T-helper 9 cell (primary cell): ENCODE measurements around the gene POMP.
"Not testable (repeated sequence)": the region's sequence is repeated elsewhere in the genome, so short reads cannot be mapped to it uniquely, and the experiment has no call there.

Experiments used
- DNase-seq: peaks from one replicate; pipeline ENCODE4 v3.0.0-alpha.2; 2020

Gene POMP

GRCh38 chr13:28638756-28639155, 20.2 kb upstream of the POMP start:
- DNase-seq, result no peak

GRCh38 chr13:28640861-28641599, 17.9 kb upstream of the POMP start:
- DNase-seq, result no peak

GRCh38 chr13:28641600-28641926, 17.4 kb upstream of the POMP start:
- no peak for DNase-seq

GRCh38 chr13:28650284-28650683, 8.6 kb upstream of the POMP start:
- DNase-seq, result no peak

- DNase-seq, result no peak
Observed at GRCh38 chr13:28651810-28652401, 7.0 kb upstream of the POMP start.

GRCh38 chr13:28653111-28653510, 5.8 kb upstream of the POMP start:
- DNase-seq, result no peak

- no peak for DNase-seq
Observed at GRCh38 chr13:28654276-28654675, 4.7 kb upstream of the POMP start.

- no peak for DNase-seq
Observed at GRCh38 chr13:28655561-28655960, 3.4 kb upstream of the POMP start.

GRCh38 chr13:28657784-28658538, 969 bp upstream of the POMP start:
- no peak for DNase-seq

- no peak for DNase-seq
Observed at GRCh38 chr13:28658539-28658795, 463 bp upstream of the POMP start.

GRCh38 chr13:28659621-28659970, 666 bp downstream of the POMP start:
- no peak for DNase-seq

GRCh38 chr13:28666897-28667488, 8.1 kb downstream of the POMP start:
- no peak for DNase-seq

- no peak for DNase-seq
Observed at GRCh38 chr13:28671126-28671792, 12.3 kb downstream of the POMP start.

- no peak for DNase-seq
Observed at GRCh38 chr13:28678809-28679208, 19.9 kb downstream of the POMP start.

- DNase-seq, result no peak
Observed at GRCh38 chr13:28679628-28680027, 20.7 kb downstream of the POMP start.

GRCh38 chr13:28680541-28680940, 21.6 kb downstream of the POMP start:
- DNase-seq, result no peak

- not testable (repeated sequence) for DNase-seq
Observed at GRCh38 chr13:28683169-28683568, 24.2 kb downstream of the POMP start.

- DNase-seq, result no peak
Observed at GRCh38 chr13:28684257-28684656, 25.3 kb downstream of the POMP start.

GRCh38 chr13:28685114-28685513, 26.2 kb downstream of the POMP start:
- no peak for DNase-seq

- DNase-seq, result no peak
Observed at GRCh38 chr13:28685892-28686291, 27.0 kb downstream of the POMP start.

GRCh38 chr13:28693605-28694491, 34.9 kb downstream of the POMP start:
- DNase-seq, result not testable (repeated sequence)

- DNase-seq, result no peak
Observed at GRCh38 chr13:28697441-28697840, 38.5 kb downstream of the POMP start.

- DNase-seq, result no peak
Observed at GRCh38 chr13:28699246-28699645, 40.3 kb downstream of the POMP start.
